ENCODE measurements around the gene ARPC1B.
"Not testable (repeated sequence)": the region's sequence is repeated elsewhere in the genome, so short reads cannot be mapped to it uniquely, and the experiment has no call there.

The ARPC1B gene

GRCh38 chr7:99409192-99409572 is 34.7 kb downstream of the ARPC1B start:
- H3K4me3 ChIP-seq (ENCODE audit: control insufficient read depth, low read depth, low read length), result peak overlapping the region; percentile 98
- no peak for TF ChIP-seq CTCF (conservative IDR thresholded peaks at IDR 0.05; ENCODE audit: control insufficient read depth, insufficient read depth, low read depth, low read length)
- DNase-seq (ENCODE audit: low read depth), result no peak

DNA sequence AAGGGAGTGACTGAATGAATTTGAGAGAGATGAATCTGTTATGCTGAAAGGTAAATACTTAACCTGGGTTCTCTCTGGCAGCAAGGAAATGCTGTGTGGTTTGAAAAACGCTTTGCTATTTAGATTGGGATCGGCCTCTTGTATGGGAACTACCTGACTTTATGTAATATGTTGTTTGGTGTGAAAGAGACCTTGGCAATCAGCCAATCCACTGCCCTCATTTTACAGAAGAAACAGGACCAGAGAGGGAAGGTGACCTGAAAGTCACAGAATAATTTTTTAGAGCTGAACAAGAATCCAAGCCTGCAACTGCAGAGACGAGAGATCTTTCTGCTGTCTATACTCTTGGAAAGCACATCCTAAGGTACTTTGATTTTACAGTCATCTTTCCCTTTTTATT is 35.3 kb downstream of the ARPC1B start:
- peak overlapping the region; percentile 98 for H3K4me3 ChIP-seq (ENCODE audit: control insufficient read depth, low read depth, low read length)
- no peak for DNase-seq (ENCODE audit: low read depth)
- no peak for TF ChIP-seq CTCF (conservative IDR thresholded peaks at IDR 0.05; ENCODE audit: control insufficient read depth, insufficient read depth, low read depth, low read length)

DNA sequence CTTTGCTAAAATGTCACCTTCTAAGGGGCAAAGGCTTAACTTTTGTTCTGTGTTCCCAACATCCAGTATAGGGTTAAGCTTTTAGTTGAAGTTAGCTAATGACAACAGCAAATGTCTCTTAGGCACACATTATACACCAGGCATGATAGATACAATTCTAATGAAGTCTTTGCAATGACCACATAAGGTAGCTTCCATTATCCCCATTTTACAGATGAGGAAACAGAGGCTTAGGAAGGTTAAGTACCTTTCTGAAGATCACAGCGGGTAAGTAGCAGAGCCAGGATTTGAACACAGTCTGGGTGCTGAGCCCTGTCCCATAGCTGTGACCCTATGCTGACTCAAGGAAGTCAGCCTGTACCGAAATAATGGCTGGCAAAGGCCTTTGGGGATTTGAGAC is 36.1 kb downstream of the ARPC1B start:
- no peak overlapping the region for H3K4me3 ChIP-seq (ENCODE audit: control insufficient read depth, low read depth, low read length)
- no peak for DNase-seq (ENCODE audit: low read depth)
- no peak for TF ChIP-seq CTCF (conservative IDR thresholded peaks at IDR 0.05; ENCODE audit: control insufficient read depth, insufficient read depth, low read depth, low read length)

GRCh38 chr7:99415513-99416127 is 41.1 kb downstream of the ARPC1B start:
- peak; percentile 79 for DNase-seq (ENCODE audit: low read depth)
- H3K4me3 ChIP-seq (ENCODE audit: control insufficient read depth, low read depth, low read length), result not testable (repeated sequence)
- peak; percentile 59 for TF ChIP-seq CTCF (conservative IDR thresholded peaks at IDR 0.05; ENCODE audit: control insufficient read depth, insufficient read depth, low read depth, low read length)

DNA sequence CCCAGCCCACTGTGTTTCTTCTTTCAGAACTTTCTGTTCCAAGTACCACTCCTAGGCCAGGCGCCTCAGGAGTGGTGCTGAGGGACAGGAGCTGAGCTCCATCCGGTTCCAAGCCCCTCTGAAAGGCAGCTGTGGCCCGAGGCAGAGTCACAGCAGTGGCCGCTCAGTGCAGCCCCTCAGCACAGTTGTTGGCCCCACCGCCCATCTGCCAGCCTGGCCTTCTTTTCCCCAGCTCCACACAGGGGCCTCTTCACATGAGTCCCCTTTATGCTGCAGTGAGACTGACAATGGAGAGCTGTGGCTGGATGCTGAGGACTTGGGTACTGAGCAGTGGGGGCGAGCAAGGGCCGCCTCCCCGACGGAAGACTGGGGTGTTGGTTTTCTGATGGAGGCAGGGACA is 43.7 kb downstream of the ARPC1B start:
- no peak for DNase-seq (ENCODE audit: low read depth)
- TF ChIP-seq CTCF (conservative IDR thresholded peaks at IDR 0.05; ENCODE audit: control insufficient read depth, insufficient read depth, low read depth, low read length), result no peak
- H3K4me3 ChIP-seq (ENCODE audit: control insufficient read depth, low read depth, low read length), result no peak overlapping the region

DNA sequence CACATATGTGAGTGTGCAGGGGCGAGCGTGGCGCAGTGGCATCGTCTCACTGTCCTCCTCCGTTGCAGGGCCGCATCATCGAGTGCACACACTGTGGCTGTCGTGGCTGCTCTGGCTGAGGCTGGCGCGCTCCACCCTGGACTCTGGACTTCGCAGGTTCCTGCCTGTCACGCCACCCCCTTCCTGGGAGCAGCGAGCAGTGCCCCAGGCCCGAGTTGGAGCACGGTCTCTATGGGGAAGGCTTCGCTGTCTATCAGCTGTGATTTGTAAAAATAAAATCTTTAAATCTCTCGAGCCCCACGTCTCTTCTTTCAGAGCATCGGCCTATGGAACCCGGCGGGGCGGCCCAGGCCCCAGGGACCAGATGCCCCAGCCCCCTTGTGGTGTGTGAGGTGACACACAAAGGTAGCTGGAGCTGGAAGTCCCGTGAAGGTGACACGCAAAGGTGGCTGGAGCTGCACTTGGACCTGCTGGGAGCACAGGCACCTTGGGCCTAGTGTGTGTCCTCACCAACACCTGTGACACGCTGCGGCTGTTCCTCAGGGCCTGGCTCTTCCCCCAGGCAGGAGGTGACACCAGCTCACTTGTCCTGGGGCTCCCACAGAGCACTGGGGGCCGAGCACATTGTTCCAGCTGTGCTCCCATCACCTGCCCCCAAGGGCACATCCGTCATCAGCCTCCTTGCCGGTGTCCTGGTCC is 44.9 kb downstream of the ARPC1B start:
- no peak for DNase-seq (ENCODE audit: low read depth)
- no peak overlapping the region for H3K4me3 ChIP-seq (ENCODE audit: control insufficient read depth, low read depth, low read length)
- no peak for TF ChIP-seq CTCF (conservative IDR thresholded peaks at IDR 0.05; ENCODE audit: control insufficient read depth, insufficient read depth, low read depth, low read length)

Measured in fibroblast of mammary gland (primary cell).